Fibroblast of lung (primary cell): Measurements from ENCODE around the gene DNAAF1. TPM values are rescaled to one million over a fixed set of nuclear protein-coding genes. Genes with fewer than 3 reads are reported as not detected.

ENCODE experiments used
- DNase-seq, 2 donors: peaks; one replicate each; pipeline versions ENCODE4 v3.0.0 to v3.0.0-alpha.2; 2010; ENCODE audit warnings: low read depth in 2 of 2
- H2AFZ ChIP-seq: 2 replicates; pipeline ENCODE4 v1.5.1; 2012; ENCODE audit warnings: low read length, control low read depth, inconsistent platforms
- H3K27ac ChIP-seq: 2 replicates; pipeline ENCODE4 v1.5.1; 2011; ENCODE audit warnings: low read length, control low read depth; ENCODE audit not compliant: insufficient read depth
- H3K27me3 ChIP-seq: 2 replicates; pipeline ENCODE4 v1.5.1; 2011; ENCODE audit warnings: mild to moderate bottlenecking, low read length; ENCODE audit not compliant: control insufficient read depth, insufficient read depth
- H3K36me3 ChIP-seq: 2 replicates; pipeline ENCODE4 v1.5.1; 2011; ENCODE audit warnings: low read length; ENCODE audit not compliant: control insufficient read depth, insufficient read depth
- H3K4me1 ChIP-seq: 2 replicates; pipeline ENCODE4 v1.5.1; 2011; ENCODE audit warnings: low read length; ENCODE audit not compliant: control insufficient read depth, insufficient read depth; ENCODE audit errors: extremely low read depth
- H3K4me2 ChIP-seq: 2 replicates; pipeline ENCODE4 v1.5.1; 2011; ENCODE audit warnings: low read length, control low read depth; ENCODE audit not compliant: insufficient read depth; ENCODE audit errors: extremely low read depth
- H3K4me3 ChIP-seq, 4 experiments: fragments of 200-600 bp in 1 of 4; sonication (generic) in 1 of 4; replicated peaks in 1 of 4; 2 replicates each; pipeline ENCODE4 v1.5.1; 2011 to 2016; ENCODE audit warnings: low read length in 4 of 4, low read depth in 3 of 4, mild to moderate bottlenecking in 3 of 4, control low read depth in 2 of 4, inconsistent platforms in 1 of 4, mixed read lengths in 1 of 4; ENCODE audit not compliant: insufficient read depth in 1 of 4; ENCODE audit errors: control extremely low read depth in 1 of 4
- H3K79me2 ChIP-seq: 2 replicates; pipeline ENCODE4 v1.5.1; 2012; ENCODE audit warnings: mild to moderate bottlenecking, low read length, inconsistent platforms; ENCODE audit not compliant: control insufficient read depth, insufficient read depth
- H3K9ac ChIP-seq: 2 replicates; pipeline ENCODE4 v1.5.1; 2011; ENCODE audit warnings: mild to moderate bottlenecking, low read length, control low read depth; ENCODE audit not compliant: insufficient read depth
- H3K9me3 ChIP-seq: 2 replicates; pipeline ENCODE4 v1.5.1; 2012; ENCODE audit warnings: low read depth, low read length; ENCODE audit not compliant: control insufficient read depth, insufficient read depth
- H4K20me1 ChIP-seq: 2 replicates; pipeline ENCODE4 v1.5.1; 2011; ENCODE audit warnings: low read length; ENCODE audit not compliant: control insufficient read depth, insufficient read depth; ENCODE audit errors: extremely low read depth
- CTCF ChIP-seq, 2 donors: IDR thresholded peaks in 1 of 2; conservative IDR thresholded peaks in 1 of 2; 1 replicate in 1 of 2; 2 replicates in 1 of 2; pipeline ENCODE4 v1.5.1; 2011 to 2012; ENCODE audit warnings: low read length in 2 of 2, control low read depth in 1 of 2, inconsistent platforms in 1 of 2, low read depth in 1 of 2, mild to moderate bottlenecking in 1 of 2
- EZH2 ChIP-seq: IDR thresholded peaks from 2 replicates; pipeline ENCODE4 v1.5.1; 2012; ENCODE audit warnings: low read length, control low read depth, mild to moderate bottlenecking; ENCODE audit errors: missing control alignments
- polyA plus RNA-seq, 2 donors: library from polyadenylated mRNA; depleted of rRNA in 1 of 2; stranded (reverse) in 1 of 2; unstranded in 1 of 2; fragments of >200 nt; gene quantifications; 2 replicates each; pipeline ENCODE4 v1.2.1, GENCODE V29; 2011 to 2012; ENCODE audit warnings: missing spikeins in 1 of 2
- total RNA-seq: library from RNA; depleted of rRNA; stranded (reverse); fragments of >200 nt; gene quantifications from 2 replicates; pipeline ENCODE4 v1.2.1, GENCODE V29; 2014

The DNAAF1 gene
- total and polyA plus RNA-seq, 2 donors (not counting 1 experiment from before 2014, with no cell fraction given), result not detected

DNA sequence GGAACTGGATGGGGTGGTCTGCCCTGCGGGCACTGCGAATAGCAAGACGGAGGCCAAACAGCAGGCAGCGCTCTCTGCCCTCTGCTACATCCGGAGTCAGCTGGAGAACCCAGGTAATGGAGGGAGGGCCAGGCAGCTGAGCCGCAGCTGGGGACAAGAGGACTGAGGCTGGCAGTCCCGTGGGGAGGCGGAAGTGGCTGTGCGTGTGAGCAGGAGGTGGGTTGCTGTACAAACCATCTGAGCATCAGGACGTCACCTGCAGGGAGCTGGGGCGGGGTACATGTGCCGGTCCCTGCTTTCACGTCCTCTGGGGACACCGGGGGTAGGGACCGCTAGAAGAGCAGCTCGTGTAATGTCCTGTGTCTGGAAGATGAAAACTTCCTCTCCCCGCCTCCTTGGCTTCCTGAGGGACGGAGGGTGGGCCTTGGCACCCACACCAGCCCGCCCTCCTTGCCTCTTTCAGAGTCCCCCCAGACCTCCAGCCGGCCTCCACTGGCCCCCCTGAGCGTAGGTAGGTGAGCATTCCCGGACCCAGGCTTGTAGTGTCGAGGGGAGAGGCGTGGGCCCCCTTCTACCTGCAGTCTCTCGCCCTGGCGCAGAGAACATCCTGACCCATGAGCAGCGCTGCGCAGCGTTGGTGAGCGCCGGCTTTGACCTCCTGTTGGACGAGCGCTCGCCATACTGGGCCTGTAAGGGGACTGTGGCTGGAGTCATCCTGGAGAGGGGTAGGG lies 49.5 kb downstream of the DNAAF1 start:
- Histone ChIP-seq H3K27me3 (peaks cover 7% of the 10 kb centered on the region), H3K79me2 (no peaks in the 10 kb centered on the region), H4K20me1 (no peaks in the 10 kb centered on the region), H2AFZ (no peak overlapping the region), H3K9ac (no peak overlapping the region), H3K4me1 (no peaks in the 10 kb centered on the region), H3K36me3 (no peaks in the 10 kb centered on the region), H3K4me3 (no peak overlapping the region), H3K9me3 (no peaks in the 10 kb centered on the region), H3K4me2 (no peak overlapping the region), H3K27ac (no peak overlapping the region)
- no peak for DNase-seq
- no peak for TF ChIP-seq CTCF (conservative IDR thresholded peaks at IDR 0.05 in 1 of 2, IDR thresholded peaks at IDR 0.05 in 1 of 2; ENCODE audit: low read depth in 1 of 2, low read length in 2 of 2)
- TF ChIP-seq EZH2, result no peak

DNA sequence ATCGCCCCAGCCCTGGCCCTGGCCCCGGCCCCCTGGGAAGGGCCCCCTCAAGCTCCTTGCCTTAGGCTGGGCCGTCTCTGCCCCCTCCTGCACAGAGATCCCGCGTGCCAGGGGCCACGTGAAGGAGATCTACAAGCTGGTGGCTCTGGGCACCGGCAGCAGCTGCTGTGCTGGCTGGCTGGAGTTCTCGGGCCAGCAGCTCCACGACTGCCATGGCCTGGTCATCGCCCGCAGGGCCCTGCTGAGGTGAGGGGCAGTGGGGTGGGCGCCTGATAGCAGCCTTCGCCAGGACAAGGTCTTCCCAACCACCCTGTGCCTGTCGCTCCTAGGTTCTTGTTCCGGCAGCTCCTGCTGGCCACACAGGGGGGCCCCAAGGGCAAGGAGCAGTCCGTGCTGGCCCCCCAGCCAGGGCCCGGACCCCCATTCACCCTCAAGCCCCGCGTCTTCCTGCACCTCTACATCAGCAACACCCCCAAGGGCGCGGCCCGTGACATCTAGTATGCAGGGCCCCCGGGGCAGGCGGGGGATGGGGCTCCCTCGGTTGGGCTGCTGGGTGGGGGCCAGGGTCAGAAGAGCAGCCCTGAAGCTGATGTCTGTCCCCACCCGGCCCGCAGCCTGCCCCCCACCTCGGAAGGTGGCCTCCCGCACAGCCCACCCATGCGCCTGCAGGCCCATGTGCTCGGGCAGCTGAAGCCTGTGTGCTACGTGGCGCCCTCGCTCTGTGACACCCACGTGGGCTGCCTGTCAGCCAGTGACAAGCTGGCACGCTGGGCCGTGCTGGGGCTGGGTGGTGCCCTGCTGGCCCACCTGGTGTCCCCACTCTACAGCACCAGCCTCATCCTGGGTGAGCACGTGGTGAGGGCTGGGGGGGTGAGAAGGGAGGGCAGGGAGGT lies 50.3 kb downstream of the DNAAF1 start:
- no peak overlapping the region for H3K9ac ChIP-seq
- H3K4me2 ChIP-seq, result no peak overlapping the region
- peaks cover 11% of the 10 kb centered on the region for H3K27me3 ChIP-seq
- no peak overlapping the region for H3K27ac ChIP-seq
- H3K79me2 ChIP-seq, result no peaks in the 10 kb centered on the region
- no peaks in the 10 kb centered on the region for H4K20me1 ChIP-seq
- H3K4me3 ChIP-seq, result no peak overlapping the region
- no peaks in the 10 kb centered on the region for H3K36me3 ChIP-seq
- no peak for DNase-seq
- TF ChIP-seq EZH2 (no peak), CTCF (conservative IDR thresholded peaks at IDR 0.05 in 1 of 2, IDR thresholded peaks at IDR 0.05 in 1 of 2; ENCODE audit: low read depth in 1 of 2, low read length in 2 of 2) (no peak)
- H3K4me1 ChIP-seq, result no peaks in the 10 kb centered on the region
- no peaks in the 10 kb centered on the region for H3K9me3 ChIP-seq
- no peak overlapping the region for H2AFZ ChIP-seq

DNA sequence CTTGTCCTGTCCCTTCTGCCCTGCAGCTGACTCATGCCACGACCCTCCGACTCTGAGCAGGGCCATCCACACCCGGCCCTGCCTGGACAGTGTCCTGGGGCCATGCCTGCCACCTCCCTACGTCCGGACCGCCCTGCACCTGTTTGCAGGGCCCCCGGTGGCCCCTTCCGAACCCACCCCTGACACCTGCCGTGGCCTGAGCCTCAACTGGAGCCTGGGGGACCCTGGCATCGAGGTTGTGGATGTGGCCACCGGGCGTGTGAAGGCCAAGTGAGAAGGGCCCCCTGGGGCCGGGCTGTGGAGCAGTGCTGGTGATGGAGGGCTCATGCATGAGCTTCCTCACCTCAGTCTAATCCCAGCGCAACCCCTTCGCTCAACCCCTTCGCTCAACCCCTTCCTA lies 51.0 kb downstream of the DNAAF1 start:
- Histone ChIP-seq H3K27me3 (peaks cover 11% of the 10 kb centered on the region), H3K4me1 (no peaks in the 10 kb centered on the region), H3K9ac (no peak overlapping the region), H3K4me3 (no peak overlapping the region), H4K20me1 (no peaks in the 10 kb centered on the region), H3K27ac (no peak overlapping the region), H3K79me2 (no peaks in the 10 kb centered on the region), H3K4me2 (no peak overlapping the region), H3K9me3 (no peaks in the 10 kb centered on the region), H3K36me3 (no peaks in the 10 kb centered on the region), H2AFZ (no peak overlapping the region)
- DNase-seq, result no peak
- TF ChIP-seq CTCF (conservative IDR thresholded peaks at IDR 0.05 in 1 of 2, IDR thresholded peaks at IDR 0.05 in 1 of 2; ENCODE audit: low read depth in 1 of 2, low read length in 2 of 2) (no peak), EZH2 (no peak)
